Activated CD4-positive, alpha-beta T cell treated with anti-CD3 and anti-CD28 coated beads, Interleukin-2, amount 50 U/mL, for 24 hours (primary cell): Measurements from ENCODE around the gene PPP2R3A.
"Not testable (repeated sequence)": the region's sequence is repeated elsewhere in the genome, so short reads cannot be mapped to it uniquely, and the experiment has no call there.

Experiments
- DNase-seq, 2 donors: peaks; one replicate each; pipeline ENCODE4 v3.0.0-alpha.2; 2020; ENCODE audit warnings: low read depth in 1 of 2, low spot score in 1 of 2

Gene PPP2R3A

DNA sequence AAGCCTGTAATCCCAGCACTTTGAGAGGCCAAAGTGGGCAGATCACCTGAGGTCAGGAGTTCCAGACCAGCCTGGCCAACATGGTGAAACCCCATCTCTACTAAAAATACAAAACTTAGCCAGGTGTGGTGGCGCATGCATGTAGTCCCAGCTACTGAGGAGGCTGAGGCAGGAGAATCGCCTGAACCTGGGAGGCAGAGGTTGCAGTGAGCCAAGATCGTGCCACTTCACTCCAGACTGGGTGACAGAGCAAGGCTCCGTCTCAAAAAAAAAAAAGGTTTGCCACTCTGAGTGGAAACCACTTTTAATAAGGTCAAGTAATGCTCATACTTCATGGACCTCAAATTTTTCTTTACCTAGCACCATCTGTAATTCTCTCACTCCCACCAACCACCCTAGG lies 178.9 kb downstream of the PPP2R3A start:
- DNase-seq: not testable (repeated sequence)

DNA sequence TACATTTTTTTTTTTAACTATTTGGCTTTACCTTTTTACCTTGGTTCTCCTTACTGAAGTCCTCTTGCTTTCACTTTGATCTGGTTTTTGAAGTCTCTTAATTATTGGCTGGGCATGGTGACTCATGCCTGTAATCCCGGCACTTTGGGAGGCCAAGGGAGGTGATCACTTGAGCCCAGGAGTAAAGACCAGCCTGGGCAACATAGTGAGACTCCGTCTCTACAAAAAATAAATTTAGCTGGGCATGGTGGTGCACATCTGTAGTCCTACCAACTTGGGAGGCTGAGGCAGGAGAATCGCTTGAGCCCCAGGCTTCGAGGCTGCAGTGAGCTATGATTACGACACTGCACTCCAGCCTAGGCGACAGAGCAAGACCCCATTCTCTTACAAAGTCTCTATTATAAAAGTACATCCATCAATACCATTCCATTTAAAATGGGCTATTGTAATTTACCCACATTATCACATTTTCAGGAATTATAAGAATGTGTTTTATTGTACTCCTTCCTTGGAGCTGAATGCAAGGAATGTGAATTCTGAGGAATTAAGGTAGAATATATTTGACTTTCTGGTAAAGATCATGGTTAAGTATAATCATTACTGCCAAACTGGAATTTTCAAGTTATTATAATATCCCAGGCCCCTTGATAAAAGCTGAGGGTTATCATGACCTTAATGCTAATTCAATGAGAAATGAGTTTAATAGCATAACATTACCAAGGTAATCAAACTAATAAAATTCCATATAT lies 181.6 kb downstream of the PPP2R3A start:
- no peak for DNase-seq

GRCh38 chr3:136149667-136150066 lies 184.1 kb downstream of the PPP2R3A start:
- DNase-seq: no peak

- no peak for DNase-seq
Observed at GRCh38 chr3:136151219-136151618, 185.7 kb downstream of the PPP2R3A start.

DNA sequence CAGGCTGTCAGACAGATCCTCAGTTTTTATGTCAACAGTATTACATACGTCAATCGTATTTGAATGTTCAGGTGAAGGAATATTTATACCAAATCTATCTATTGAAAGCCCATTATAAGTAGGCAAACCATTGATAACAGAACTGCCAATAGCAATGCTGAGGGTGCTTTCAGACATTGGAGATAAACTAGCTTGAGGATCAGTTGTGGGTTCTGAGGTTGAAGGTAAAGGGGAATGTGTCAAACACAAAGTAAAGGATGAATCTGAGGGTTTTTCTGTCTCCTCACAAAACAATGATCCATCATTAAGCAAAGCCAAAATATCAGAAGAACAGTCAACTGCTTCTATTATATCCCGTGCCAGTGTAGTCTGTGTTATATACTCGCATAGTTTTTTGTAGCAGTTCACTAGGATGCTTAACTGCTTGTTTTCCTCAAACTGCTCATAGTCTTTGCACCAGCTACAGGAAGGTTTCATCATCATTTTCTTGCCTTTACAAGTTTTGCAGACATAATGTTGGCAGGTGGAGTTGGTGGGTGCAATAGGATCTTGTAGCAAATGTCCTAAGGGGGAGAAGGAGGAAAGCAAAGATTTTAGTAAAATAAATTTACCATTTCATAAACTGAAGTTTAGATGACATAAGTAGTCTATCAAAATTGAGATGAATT lies 186.8 kb downstream of the PPP2R3A start:
- no peak for DNase-seq

DNA sequence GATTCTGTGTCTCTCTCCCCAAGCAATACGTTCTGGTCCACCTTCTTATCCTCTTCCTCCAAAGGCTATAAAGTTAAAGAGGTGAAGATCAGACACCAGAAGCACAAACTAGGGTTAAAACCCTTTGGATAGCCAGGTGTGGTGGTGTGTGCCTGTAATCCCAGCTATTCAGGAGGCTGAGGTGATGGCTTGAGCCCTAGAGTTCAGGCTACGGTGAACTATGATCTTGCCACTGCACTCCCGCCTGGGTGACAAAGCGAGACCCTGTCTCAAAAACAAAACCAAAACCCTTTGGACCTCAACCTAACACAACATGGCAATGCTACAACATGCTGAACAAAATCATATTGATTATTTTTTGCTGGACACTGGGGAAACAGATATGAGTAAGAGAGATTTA lies 187.4 kb downstream of the PPP2R3A start:
- DNase-seq: no peak

- DNase-seq: no peak
Observed at GRCh38 chr3:136161516-136161915, 196.0 kb downstream of the PPP2R3A start.

DNA sequence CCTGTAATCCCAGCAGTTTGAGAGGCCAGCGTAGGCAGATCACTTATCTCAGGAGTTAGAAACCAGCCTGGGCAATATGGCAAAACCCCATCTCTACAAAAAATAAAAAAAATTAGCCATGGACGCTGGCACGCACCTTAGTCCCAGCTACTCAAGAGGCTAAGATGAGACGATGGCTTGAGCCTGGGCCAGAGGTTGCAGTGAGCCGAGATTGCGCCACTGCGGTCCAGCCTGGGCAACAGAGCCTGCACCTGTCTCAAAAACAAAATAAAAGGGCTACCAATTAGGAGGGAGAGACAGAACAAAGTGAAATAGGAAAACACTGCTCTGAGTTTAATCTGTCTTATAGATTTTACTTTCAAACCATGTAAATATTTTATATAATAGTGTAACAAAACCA lies 196.8 kb downstream of the PPP2R3A start:
- DNase-seq: no peak

DNA sequence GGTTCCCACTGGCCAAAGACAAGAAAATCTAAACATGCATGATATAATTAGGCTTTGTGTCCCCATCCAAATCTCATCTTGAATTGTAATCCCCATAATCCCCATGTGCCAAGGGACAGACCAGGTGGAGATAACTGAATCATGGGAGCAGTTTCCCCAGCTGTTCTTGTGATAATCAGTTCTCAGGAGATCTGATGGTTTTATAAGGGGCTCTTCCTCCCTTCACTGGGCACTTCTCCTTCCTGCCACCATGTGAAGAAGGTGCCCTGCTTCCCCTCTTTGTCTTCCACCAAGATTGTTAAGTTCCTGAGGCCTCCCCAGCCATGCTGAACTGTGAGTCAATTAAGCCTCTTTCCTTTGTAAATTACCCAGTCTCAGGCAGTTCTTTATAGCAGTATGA lies 198.1 kb downstream of the PPP2R3A start:
- not testable (repeated sequence) for DNase-seq

GRCh38 chr3:136166507-136166906 lies 201.0 kb downstream of the PPP2R3A start:
- no peak for DNase-seq

DNA sequence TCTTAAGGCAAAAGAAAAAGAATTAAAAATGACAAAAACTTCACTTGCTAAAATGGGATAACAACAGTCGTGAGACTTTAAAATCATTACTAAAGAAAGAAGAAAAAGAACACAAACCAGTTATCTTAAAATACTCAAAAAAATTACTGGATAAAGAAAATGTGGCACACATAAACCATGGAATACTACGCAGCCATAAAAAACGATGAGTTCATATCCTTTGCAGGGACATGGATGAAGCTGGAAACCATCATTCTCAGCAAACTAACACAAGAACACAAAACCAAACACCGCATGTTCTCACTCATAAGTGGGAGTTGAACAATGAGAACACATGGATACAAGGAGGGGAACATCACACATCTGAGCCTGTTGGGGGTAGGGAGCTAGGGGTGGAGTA lies 202.7 kb downstream of the PPP2R3A start:
- not testable (repeated sequence) for DNase-seq

DNA sequence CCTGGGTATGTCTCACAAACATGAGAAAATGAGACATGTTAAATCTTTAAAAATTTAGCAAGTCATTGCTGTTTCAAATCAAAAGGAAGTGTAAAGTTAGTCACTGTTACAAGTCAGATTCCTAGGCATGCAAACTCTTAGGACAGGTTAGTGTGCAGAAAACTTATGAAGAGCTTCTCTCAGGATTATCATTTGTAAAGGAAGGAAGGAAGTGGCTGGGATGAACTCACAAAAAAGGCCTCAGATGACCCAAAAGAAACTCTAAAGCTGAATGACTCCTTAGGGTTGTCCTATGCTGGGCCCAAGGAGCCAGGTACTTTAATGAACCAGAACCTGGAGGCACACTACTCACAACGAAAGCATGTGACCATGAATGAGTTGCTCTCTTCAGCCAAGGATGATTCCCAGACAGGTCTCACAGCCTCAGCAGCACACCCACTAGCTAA lies 205.6 kb downstream of the PPP2R3A start:
- no peak for DNase-seq

DNA sequence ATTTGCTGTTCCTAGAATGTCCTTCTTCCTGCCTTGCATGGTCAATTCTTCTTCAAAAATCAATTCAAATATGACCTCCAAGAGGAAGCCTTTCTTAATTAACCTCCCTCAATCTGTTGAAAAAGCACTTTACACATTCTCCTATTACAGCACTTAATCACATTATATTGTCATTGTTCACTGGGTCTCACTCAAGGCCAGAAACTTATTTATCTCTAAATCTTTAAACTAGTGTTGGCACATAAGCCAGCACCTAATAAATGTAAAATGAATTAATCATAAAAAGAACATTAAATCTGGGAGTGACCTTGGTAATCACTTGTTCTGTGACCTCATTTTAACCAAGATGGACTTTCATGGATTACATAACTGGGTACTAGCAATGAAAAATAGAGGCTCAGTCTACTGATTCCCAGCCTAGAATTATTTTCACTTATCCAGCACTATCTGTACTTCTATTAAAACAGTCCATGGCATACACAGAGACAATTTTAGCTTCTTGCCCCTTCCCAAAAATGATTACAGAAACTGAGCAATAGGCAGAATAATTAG lies 208.5 kb downstream of the PPP2R3A start:
- no peak for DNase-seq

GRCh38 chr3:136177876-136178275 lies 212.3 kb downstream of the PPP2R3A start:
- DNase-seq: no peak

GRCh38 chr3:136181741-136182140 lies 216.2 kb downstream of the PPP2R3A start:
- no peak for DNase-seq

GRCh38 chr3:136184703-136185102 lies 219.2 kb downstream of the PPP2R3A start:
- no peak for DNase-seq

DNA sequence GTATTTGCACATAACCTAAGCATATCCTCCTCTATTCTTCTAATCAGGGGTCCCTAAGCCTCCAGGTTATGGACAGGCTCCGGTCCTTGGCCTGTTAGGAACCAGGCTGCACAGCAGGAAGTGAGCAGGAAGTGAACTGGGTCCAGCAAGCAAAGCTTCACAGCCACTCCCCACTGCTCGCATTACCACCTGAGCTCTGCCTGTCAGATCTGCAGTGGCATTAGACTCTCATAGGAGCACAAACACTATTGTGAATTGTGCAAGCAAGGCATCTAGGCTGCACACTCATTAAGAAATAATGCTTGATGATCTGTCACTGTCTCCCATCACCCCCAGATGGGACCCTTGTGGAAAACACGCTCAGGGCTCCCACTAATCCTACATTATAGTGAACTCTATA lies 220.8 kb downstream of the PPP2R3A start:
- DNase-seq: no peak

GRCh38 chr3:136186846-136187245 lies 221.3 kb downstream of the PPP2R3A start:
- DNase-seq: no peak

GRCh38 chr3:136187868-136188267 lies 222.3 kb downstream of the PPP2R3A start:
- DNase-seq: no peak

GRCh38 chr3:136189043-136189442 lies 223.5 kb downstream of the PPP2R3A start:
- DNase-seq: no peak

GRCh38 chr3:136189859-136190617 lies 224.5 kb downstream of the PPP2R3A start:
- no peak for DNase-seq

GRCh38 chr3:136192195-136192594 lies 226.7 kb downstream of the PPP2R3A start:
- not testable (repeated sequence) for DNase-seq
